IPS DF 4.7 (cell line): Measurements from ENCODE around the gene RTP3.

Source experiments
- DNase-seq: peaks from one replicate; pipeline ENCODE4 v3.0.0-alpha.2; 2013; ENCODE audit warnings: low spot score; ENCODE audit errors: extremely low read depth

RTP3 gene

DNA sequence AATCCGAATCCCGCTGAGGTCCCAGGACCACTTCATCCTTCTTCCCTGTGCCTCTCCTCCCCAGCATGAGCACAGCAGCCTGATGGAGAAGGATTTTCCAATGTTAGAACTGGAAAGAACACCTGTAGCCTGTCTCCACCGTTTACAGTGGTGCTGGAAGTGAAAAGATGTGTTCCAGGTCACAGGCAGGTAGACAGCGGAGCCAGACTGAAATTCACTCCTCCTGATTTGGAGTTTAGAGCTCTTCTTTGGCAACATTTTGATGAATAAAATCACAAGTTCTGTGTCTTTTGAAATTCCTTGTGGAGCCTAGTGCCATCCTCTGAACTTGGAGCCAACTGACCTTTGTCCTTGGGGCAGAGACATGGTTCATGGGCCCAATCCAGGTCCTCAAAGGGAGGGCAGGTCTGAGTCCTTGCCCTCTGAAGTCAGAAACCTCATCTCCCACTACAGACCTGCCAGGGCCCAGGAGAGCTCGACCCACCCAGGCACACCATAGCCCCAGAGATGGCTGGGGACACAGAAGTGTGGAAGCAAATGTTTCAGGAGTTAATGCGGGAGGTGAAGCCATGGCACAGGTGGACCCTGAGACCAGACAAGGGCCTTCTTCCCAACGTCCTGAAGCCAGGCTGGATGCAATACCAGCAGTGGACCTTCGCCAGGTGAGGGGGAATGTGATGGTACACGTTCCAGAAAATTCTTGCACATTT is at the start of gene RTP3:
RTP3 (plus strand) TSS at position 421 of the 710 bp plus-strand sequence; CDS start at position 508, 87 bp downstream.
- DNase-seq = no peak

DNA sequence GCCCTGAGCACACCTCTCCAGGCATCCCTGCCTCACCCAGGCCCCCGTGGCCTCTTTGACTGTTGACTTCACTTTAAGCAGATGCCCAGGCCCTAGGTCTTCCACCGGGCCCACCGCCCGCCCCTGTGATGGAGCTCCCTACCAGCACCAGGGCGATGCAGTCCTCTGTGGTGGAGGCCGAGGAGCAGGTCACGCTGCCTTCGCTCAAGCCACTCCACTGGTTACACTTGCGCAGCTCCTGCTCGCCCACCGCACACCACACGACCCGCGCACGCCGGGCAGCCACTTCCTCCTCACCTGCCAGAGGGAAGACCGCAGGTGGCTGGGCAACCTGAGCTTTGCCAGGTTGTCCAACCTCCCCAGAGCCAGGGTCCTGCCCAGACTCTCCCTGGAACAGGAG is 49.1 kb upstream of the RTP3 start:
- no peak for DNase-seq

GRCh38 chr3:46449755-46450552 is 47.8 kb upstream of the RTP3 start:
- no peak for DNase-seq

DNA sequence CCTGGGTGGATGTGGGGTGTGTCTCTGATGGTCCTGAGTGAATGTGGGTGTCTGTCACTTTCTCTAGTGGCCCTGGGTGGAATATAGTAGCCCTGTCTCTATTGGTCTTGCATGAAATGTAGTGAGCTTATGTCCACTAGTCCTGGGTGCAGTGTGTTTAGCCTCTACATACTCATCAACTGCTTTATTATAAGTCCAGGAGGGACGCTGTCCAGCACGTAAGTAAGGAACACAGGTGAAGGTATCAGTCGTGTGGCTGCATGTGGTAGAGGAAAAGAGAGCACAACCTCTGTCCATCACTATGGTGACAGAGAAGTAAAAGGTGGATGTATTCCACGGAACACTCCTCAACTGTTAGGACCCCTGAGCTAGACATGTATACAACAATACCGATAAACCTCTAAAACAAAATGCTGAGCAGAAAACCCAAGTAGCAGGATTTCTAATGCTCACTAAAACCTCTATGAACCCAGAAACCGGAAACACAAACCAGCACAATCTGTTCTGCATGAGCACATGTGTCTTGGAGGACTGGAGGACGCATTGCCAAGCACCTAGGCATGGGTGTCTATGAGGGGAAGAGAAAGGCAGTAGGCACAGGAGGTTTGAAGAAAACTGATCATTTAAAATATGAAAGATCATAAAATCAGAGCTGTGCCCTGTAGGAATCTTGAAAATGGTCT is 44.1 kb upstream of the RTP3 start:
- DNase-seq = no peak

GRCh38 chr3:46454209-46454595 is 43.6 kb upstream of the RTP3 start:
- no peak for DNase-seq

- no peak for DNase-seq
These were observed 43.2 kb upstream of the RTP3 start for GRCh38 chr3:46454606-46455005.

- DNase-seq = no peak
These were observed 42.3 kb upstream of the RTP3 start for GRCh38 chr3:46455231-46456115.

GRCh38 chr3:46456118-46456517 is 41.7 kb upstream of the RTP3 start:
- DNase-seq = no peak

DNA sequence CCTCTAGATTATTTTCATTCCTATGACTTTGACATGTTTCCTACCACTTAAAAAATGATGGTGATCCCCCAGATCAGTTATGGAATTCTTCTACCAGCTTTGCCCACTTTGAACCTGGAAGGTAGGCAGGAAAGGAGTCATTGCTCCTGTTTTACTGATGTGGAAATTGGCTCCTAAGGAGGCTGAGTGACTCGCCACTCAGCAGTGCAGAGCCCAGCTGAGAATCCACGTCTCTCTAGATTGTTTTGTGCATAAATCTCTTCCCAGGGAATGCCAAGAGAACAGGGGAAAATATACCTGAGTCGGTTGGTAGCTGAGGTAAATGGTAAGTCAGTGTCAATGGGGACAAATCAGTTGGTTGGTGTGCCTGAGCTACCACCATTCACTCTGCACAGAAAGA is 37.7 kb upstream of the RTP3 start:
- DNase-seq = no peak

- no peak for DNase-seq
These were observed 35.7 kb upstream of the RTP3 start for GRCh38 chr3:46462111-46462510.

- no peak for DNase-seq
These were observed 35.3 kb upstream of the RTP3 start for GRCh38 chr3:46462511-46462910.

DNA sequence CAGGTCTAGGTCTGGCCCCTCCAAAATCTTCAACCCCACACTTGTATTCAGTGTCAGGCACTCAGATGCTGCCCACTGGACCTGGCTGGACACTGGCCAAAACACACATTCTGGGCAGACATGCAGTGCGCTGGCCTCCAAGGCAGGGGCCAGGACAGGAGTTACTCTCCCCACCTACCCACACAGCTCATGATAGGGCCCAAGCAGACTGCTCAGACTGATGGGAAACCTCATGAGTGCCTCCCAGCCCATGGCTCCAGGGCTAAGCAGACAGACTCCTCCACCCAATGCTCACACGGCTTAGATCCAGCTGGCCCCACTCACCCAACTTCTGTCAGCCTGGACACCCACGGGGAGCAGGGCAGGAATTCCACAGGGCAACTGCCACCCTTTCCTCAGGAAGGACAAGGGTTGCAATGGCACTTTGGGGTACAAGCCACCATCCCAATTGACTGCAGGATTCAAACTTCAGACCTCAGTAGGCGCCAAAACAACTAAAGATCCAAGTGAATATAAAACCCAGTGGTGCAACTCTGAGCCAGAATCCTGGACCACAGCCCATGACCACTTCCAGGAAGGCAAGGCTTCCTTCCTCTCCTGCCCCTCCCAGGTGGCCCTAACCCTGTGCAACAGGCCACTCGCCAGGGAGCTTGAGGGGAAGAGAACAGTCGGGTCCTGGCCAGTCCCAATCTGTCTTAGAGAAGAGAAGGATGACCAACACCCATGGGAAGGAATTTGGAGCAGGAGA is 34.5 kb upstream of the RTP3 start:
- DNase-seq = no peak

DNA sequence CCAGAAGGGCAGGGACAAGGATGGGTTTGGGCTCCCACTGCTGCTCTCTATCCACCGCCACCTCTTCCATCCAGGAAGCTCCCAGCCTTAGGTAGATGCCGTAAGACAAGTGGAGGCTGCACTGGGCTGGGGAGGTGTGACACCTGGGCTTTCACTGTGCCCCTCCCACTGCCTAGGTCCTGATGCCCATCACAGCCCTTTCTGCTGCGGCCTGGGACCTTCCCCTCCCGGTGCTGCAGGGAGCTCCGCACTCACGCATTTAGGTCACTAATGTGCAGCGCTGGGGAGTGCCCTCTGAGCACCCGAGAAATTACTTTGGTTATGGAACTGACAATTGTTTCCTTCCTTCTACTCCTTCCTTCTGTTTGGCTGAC is 33.9 kb upstream of the RTP3 start:
- DNase-seq = no peak

DNA sequence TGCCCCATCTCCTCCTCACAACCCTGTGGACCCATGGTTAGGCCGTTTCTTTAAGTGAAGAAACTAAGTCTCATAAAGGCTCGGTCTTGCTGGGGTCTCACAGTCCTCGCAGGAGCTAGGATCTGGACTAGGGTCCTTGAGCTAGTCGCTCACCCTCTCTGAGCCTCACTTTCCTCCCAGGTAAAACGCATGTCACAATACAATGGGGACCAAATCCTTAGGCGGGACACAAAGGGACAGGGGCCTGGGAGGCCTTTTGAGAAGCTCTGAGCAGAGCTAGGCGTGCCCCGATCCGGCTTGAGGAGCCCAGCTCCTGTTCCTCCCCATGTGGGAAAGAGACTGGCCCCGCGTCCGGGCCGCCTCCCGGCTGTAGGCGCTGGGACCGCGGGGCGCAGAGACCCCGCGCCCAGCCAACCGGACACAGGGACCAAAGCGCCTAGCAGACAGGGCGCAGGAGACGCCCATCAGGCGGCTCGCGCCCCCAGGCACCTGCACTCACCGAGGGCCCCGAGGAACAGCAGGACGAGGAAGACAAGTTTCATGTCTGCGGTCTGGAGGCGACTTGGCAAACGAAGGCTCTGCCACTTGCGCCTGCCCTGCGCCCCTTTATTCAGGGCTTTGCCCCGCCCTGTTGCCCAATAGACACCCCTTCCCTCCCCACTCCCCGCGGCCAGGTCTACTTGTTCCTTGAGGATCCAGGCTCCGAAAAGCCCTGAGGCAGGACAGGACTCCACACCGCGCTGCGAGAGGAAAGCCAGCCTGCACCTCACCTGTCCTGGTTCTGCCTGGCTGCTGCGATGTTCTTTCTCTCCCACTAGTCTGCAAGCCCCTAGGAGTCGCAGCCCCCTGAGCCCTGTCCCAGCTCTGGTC is 33.2 kb upstream of the RTP3 start, which contains the start of gene LTF:
LTF (minus strand) TSS at position 580 of the 870 bp plus-strand sequence; CDS start at position 542, 38 bp downstream.
- DNase-seq = no peak

DNA sequence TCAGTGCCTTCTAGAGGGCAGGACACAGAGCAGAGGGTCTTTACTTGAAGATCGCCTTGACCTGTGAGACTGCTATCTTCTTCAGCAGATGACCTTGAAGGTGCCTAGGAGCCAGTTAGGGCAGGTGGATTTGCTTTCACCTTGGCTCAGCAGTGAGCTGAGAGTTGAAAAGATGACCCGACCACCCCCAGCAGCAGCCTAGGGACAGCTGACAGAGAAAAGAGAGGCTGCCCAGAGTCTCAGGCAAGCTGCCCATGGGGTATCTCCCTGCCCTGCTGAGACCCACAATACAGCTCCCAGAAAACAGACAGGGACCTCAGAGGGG is 32.6 kb upstream of the RTP3 start:
- no peak for DNase-seq

DNA sequence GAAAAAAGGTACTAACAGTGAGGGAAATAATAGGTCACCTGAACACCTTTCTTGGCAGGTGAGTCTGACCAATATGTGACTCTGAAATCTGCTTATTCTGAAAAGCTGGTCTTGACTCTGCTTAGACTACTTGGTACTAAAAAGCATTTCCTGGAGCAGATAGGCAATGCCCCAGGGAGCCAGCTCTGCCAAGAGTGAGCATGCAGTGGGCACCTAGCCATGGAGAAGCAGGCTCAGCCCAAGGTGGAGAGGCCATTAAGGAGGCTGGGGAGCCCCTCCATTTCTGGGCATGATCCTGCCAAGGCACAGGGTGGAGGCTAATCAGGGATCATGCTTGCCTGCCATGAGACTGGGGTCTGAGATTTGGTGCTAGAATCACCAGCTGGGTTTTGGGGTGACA is 31.5 kb upstream of the RTP3 start:
- no peak for DNase-seq

- DNase-seq = no peak
These were observed 30.8 kb upstream of the RTP3 start for GRCh38 chr3:46466871-46467403.

DNA sequence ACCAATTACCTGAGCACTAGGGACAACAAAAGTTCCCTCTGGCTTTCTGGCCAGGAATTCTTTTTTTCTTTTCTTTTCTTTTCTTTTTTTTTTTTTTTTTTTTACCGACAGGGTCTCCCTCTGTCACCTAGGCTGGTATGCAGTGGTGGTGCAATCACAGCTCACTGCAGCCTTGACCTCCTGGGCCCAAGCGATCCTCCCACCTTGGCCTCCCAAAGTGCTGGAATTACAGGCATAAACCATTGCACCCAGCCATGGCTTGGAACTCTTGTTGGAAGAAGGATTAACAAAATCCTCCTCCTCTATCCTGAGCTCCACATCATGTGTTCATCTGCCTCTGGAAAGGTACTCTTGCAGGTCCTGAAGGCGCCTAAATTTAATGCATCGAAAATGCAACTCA is 30.2 kb upstream of the RTP3 start:
- no peak for DNase-seq
